Neural progenitor cell (in vitro differentiated cells): ENCODE results near the gene ARID5B. TPM values are rescaled to one million over a fixed set of nuclear protein-coding genes. Genes with fewer than 3 reads are reported as not detected.

Experiments
- DNase-seq: peaks from one replicate; pipeline ENCODE4 v3.0.0-alpha.2; 2016; ENCODE audit warnings: low spot score
- H2AFZ ChIP-seq: fragments of 200-600 bp; sonication (generic); replicated peaks from 2 replicates; pipeline ENCODE4 v1.6.1; 2016; ENCODE audit warnings: antibody characterized with exemption
- H3F3A ChIP-seq: fragments of 200-600 bp; sonication (generic); 2 replicates; pipeline ENCODE4 v1.6.1; 2016; ENCODE audit warnings: antibody characterized with exemption, low read depth
- H3K27ac ChIP-seq: fragments of 200-600 bp; sonication (generic); 2 replicates; pipeline ENCODE4 v1.5.1; 2016; ENCODE audit warnings: mild to moderate bottlenecking
- H3K27me3 ChIP-seq: fragments of 200-600 bp; sonication (generic); 2 replicates; pipeline ENCODE4 v1.6.1; 2016; ENCODE audit warnings: mild to moderate bottlenecking, moderate library complexity
- H3K36me3 ChIP-seq: fragments of 200-600 bp; sonication (generic); 2 replicates; pipeline ENCODE4 v1.5.1; 2016
- H3K4me1 ChIP-seq: fragments of 200-600 bp; sonication (generic); 2 replicates; pipeline ENCODE4 v1.6.1; 2016; ENCODE audit warnings: mixed run types
- H3K4me2 ChIP-seq: fragments of 200-600 bp; sonication (generic); 2 replicates; pipeline ENCODE4 v1.6.1; 2016
- H3K4me3 ChIP-seq: fragments of 200-600 bp; sonication (generic); 2 replicates; pipeline ENCODE4 v1.5.1; 2016
- H3K79me2 ChIP-seq: fragments of 200-600 bp; sonication (generic); 2 replicates; pipeline ENCODE4 v1.6.1; 2016; ENCODE audit warnings: low read depth
- H3K9ac ChIP-seq: fragments of 200-600 bp; sonication (generic); 2 replicates; pipeline ENCODE4 v1.6.1; 2016
- H3K9me3 ChIP-seq: fragments of 200-600 bp; sonication (generic); 2 replicates; pipeline ENCODE4 v1.5.1; 2016; ENCODE audit warnings: low read depth
- H4K20me1 ChIP-seq: fragments of 200-600 bp; sonication (generic); 2 replicates; pipeline ENCODE4 v1.6.1; 2016; ENCODE audit warnings: low read depth
- H3K27ac Mint-ChIP-seq: 3 replicates; pipeline ENCODE4 v1.8.0; 2021; ENCODE audit warnings: mixed read lengths
- H3K27me3 Mint-ChIP-seq: 2 replicates; pipeline ENCODE4 v1.8.0; 2022; ENCODE audit warnings: low read depth, mild to moderate bottlenecking, inconsistent platforms, moderate library complexity, mixed read lengths; ENCODE audit not compliant: insufficient read depth
- H3K36me3 Mint-ChIP-seq: 3 replicates; pipeline ENCODE4 v1.8.0; 2021; ENCODE audit warnings: mixed read lengths
- H3K4me1 Mint-ChIP-seq: 3 replicates; pipeline ENCODE4 v1.8.0; 2021; ENCODE audit warnings: mixed read lengths
- H3K4me3 Mint-ChIP-seq: 3 replicates; pipeline ENCODE4 v1.8.0; 2021; ENCODE audit warnings: mild to moderate bottlenecking, moderate library complexity, mixed read lengths
- H3K9me3 Mint-ChIP-seq: 3 replicates; pipeline ENCODE4 v1.8.0; 2020; ENCODE audit warnings: mixed read lengths
- EZH2 ChIP-seq: fragments of 200-600 bp; sonication (generic); IDR thresholded peaks from 2 replicates; pipeline ENCODE4 v1.6.1; 2017; ENCODE audit warnings: antibody characterized with exemption, mild to moderate bottlenecking, moderate library complexity
- EZH2phosphoT487 ChIP-seq: fragments of 200-600 bp; sonication (generic); IDR thresholded peaks from 2 replicates; pipeline ENCODE4 v1.6.1; 2017; ENCODE audit warnings: antibody characterized with exemption
- total RNA-seq: library from RNA; depleted of rRNA; stranded (reverse); fragments of >200 nt; gene quantifications from 2 replicates; pipeline ENCODE4 v1.2.3, GENCODE V29; 2015; ENCODE audit warnings: low replicate concordance
- TF ChIP-seq, protein P1 (sequence below): fragments of 200-600 bp; sonication (generic); IDR thresholded peaks from 2 replicates; pipeline ENCODE4 v1.5.1; 2017; ENCODE audit warnings: antibody characterized with exemption, mild to moderate bottlenecking

ARID5B gene
- total RNA-seq, 1 donor from 2014 or later, result 1.5 TPM

DNA sequence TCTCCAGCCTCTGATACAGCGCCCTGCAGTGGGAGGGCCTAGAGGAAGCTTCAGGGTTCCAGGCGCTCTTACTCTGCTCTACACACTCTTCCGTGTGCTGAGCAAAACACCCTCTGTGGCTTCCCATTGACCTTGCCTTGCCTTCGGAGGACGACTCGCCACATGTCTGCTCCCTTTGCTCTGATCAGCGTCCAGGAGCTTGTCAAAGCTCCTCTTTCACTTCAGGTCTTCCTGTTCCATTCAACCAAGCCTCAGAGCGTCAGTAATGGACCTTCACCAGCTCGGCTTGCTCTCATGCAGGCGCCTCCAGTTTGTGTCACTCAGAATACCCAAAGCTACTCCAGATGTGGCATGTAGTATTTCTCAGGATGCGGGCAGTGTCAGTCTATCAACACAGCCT is 173.9 kb downstream of the ARID5B start:
- no peak for TF ChIP-seq EZH2
- TF ChIP-seq EZH2phosphoT487, result no peak
- TF ChIP-seq, protein P1, sequence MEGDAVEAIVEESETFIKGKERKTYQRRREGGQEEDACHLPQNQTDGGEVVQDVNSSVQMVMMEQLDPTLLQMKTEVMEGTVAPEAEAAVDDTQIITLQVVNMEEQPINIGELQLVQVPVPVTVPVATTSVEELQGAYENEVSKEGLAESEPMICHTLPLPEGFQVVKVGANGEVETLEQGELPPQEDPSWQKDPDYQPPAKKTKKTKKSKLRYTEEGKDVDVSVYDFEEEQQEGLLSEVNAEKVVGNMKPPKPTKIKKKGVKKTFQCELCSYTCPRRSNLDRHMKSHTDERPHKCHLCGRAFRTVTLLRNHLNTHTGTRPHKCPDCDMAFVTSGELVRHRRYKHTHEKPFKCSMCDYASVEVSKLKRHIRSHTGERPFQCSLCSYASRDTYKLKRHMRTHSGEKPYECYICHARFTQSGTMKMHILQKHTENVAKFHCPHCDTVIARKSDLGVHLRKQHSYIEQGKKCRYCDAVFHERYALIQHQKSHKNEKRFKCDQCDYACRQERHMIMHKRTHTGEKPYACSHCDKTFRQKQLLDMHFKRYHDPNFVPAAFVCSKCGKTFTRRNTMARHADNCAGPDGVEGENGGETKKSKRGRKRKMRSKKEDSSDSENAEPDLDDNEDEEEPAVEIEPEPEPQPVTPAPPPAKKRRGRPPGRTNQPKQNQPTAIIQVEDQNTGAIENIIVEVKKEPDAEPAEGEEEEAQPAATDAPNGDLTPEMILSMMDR, result no peak
- Histone ChIP-seq H3K27ac (no peak overlapping the region), H3F3A (no peaks in the 10 kb centered on the region), H4K20me1 (no peaks in the 10 kb centered on the region), H3K4me3 (no peak overlapping the region), H3K27me3 (no peaks in the 10 kb centered on the region), H3K36me3 (no peaks in the 10 kb centered on the region), H3K79me2 (no peaks in the 10 kb centered on the region), H3K9me3 (no peaks in the 10 kb centered on the region), H3K4me1 (no peaks in the 10 kb centered on the region), H3K9ac (no peak overlapping the region), H2AFZ (no peak overlapping the region), H3K4me2 (no peak overlapping the region)
- H3K27ac Mint-ChIP-seq, result no peak overlapping the region
- no peaks in the 10 kb centered on the region for H3K27me3 Mint-ChIP-seq
- H3K4me3 Mint-ChIP-seq, result no peak overlapping the region
- H3K9me3 Mint-ChIP-seq, result no peaks in the 10 kb centered on the region
- DNase-seq, result no peak
- peaks cover 31% of the 10 kb centered on the region for H3K36me3 Mint-ChIP-seq
- peaks cover 4% of the 10 kb centered on the region for H3K4me1 Mint-ChIP-seq

DNA sequence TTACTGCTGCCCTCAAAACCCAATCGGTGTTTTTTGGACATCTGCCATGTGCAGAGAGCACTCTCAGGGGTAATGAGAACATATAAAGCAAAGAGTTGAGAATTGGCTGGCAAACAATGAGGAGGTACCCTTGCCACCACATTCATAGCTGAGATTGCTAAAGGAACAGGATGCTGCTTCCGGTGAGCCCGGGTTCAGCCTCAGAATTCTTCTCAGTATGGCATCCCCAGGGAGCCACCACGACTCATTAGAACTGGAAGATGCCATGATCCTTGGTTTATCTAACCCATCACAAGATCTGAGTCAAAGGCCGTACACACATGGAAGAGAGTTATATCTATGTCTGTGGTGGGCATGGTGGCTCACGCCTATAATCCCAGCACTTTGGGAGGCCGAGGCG is 174.4 kb downstream of the ARID5B start:
- no peak for DNase-seq
- no peaks in the 10 kb centered on the region for H3K9me3 Mint-ChIP-seq
- H3K4me1 ChIP-seq, result no peaks in the 10 kb centered on the region
- H3K27me3 Mint-ChIP-seq, result no peaks in the 10 kb centered on the region
- peaks cover 31% of the 10 kb centered on the region for H3K36me3 Mint-ChIP-seq
- H3K27ac Mint-ChIP-seq, result no peak overlapping the region
- no peak overlapping the region for H3K4me3 ChIP-seq
- H3K4me3 Mint-ChIP-seq, result no peak overlapping the region
- TF ChIP-seq, protein P1, result no peak
- TF ChIP-seq EZH2phosphoT487, result no peak
- no peak for TF ChIP-seq EZH2
- H3K36me3 ChIP-seq, result no peaks in the 10 kb centered on the region
- H3K79me2 ChIP-seq, result no peaks in the 10 kb centered on the region
- no peaks in the 10 kb centered on the region for H3K27me3 ChIP-seq
- no peak overlapping the region for H3K4me2 ChIP-seq
- no peak overlapping the region for H2AFZ ChIP-seq
- no peak overlapping the region for H3K27ac ChIP-seq
- no peaks in the 10 kb centered on the region for H4K20me1 ChIP-seq
- H3F3A ChIP-seq, result no peaks in the 10 kb centered on the region
- H3K9ac ChIP-seq, result no peak overlapping the region
- H3K9me3 ChIP-seq, result no peaks in the 10 kb centered on the region
- peaks cover 5% of the 10 kb centered on the region for H3K4me1 Mint-ChIP-seq

DNA sequence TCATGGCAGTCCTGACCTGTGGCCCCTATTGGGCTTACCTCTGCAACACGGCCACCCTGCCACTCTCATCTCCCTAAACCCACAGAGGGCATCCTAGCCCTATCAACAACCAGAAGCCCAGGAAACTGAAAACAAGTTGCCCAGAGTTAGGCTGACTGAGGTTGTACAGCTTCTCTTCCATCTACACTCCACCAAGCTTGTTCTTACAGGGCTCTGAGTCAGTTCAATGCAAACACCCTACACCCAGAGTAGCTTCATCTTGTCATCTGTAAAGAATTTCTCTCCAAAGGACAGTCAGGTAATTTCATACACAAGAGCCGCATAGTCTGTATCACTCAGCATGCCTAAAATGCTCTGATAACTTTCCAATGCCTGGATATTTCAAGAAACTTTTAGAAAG is 175.4 kb downstream of the ARID5B start:
- H3K79me2 ChIP-seq, result no peaks in the 10 kb centered on the region
- no peak overlapping the region for H3K4me3 Mint-ChIP-seq
- no peak for DNase-seq
- H3K9me3 Mint-ChIP-seq, result no peaks in the 10 kb centered on the region
- H3K27me3 ChIP-seq, result no peaks in the 10 kb centered on the region
- H3K4me2 ChIP-seq, result no peak overlapping the region
- H4K20me1 ChIP-seq, result no peaks in the 10 kb centered on the region
- no peak overlapping the region for H3K27ac ChIP-seq
- no peaks in the 10 kb centered on the region for H3K9me3 ChIP-seq
- TF ChIP-seq EZH2, result no peak
- TF ChIP-seq EZH2phosphoT487, result no peak
- TF ChIP-seq, protein P1, result no peak
- H3K4me1 ChIP-seq, result no peaks in the 10 kb centered on the region
- H3K27ac Mint-ChIP-seq, result no peak overlapping the region
- no peak overlapping the region for H2AFZ ChIP-seq
- no peaks in the 10 kb centered on the region for H3K27me3 Mint-ChIP-seq
- no peaks in the 10 kb centered on the region for H3K36me3 ChIP-seq
- H3F3A ChIP-seq, result no peaks in the 10 kb centered on the region
- H3K36me3 Mint-ChIP-seq, result peaks cover 23% of the 10 kb centered on the region
- no peak overlapping the region for H3K9ac ChIP-seq
- no peak overlapping the region for H3K4me3 ChIP-seq
- H3K4me1 Mint-ChIP-seq, result peaks cover 15% of the 10 kb centered on the region
